CD4-positive, alpha-beta T cell treated with Interleukin-10 for 1 hour (primary cell): ENCODE data around the gene INTU.
"Not testable (repeated sequence)": the region's sequence is repeated elsewhere in the genome, so short reads cannot be mapped to it uniquely, and the experiment has no call there.

Experiments used
- DNase-seq: peaks from one replicate; pipeline ENCODE4 v3.0.0-alpha.2; 2020

Gene INTU

GRCh38 chr4:127648061-127648460 lies 15.3 kb downstream of the INTU start:
- DNase-seq, result no peak

DNA sequence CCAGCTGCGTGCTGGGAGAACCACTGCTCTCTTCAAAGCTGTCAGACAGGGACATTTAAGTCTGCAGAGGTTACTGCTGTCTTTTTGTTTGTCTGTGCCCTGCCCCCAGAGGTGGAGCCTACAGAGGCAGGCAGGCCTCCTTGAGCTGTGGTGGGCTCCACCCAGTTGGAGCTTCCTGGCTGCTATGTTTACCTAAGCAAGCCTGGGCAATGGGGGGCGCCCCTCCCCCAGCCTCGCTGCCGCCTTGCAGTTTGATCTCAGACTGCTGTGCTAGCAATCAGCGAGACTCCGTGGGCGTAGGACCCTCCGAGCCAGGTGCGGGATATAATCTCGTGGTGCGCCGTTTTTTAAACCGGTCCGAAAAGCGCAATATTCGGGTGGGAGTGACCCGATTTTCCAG lies 22.8 kb downstream of the INTU start:
- DNase-seq, result not testable (repeated sequence)

DNA sequence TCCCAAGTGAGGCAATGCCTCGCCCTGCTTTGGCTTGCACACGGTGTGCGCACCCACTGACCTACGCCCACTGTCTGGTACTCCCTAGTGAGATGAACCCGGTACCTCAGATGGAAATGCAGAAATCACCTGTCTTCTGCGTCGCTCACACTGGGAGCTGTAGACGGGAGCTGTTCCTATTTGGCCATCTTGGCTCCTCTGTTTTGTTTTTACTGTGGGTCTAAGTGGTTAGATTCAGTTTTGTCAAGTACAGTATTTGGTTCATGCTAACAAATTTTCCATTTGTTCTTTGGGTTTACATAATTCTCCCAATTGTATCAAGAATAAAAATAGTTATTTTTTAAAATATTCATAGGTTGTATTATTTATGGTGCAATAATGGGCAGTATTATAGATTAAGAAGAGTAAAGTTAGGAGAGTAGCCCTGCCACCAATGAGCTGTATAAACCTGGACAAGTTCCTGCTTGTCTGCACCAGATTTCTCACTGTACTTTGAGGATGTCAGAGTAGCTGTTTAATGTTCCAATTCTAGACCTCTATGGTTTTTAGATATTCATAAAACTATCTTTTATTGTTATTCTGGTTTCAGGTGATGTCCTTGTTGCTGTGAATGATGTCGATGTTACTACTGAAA lies 23.4 kb downstream of the INTU start:
- no peak for DNase-seq

- no peak for DNase-seq
These were observed 27.6 kb downstream of the INTU start for GRCh38 chr4:127660284-127660885.

GRCh38 chr4:127667116-127667515 lies 34.4 kb downstream of the INTU start:
- DNase-seq, result no peak

- DNase-seq, result no peak
These were observed 35.0 kb downstream of the INTU start for GRCh38 chr4:127667772-127668171.

- DNase-seq, result no peak
These were observed 36.0 kb downstream of the INTU start for GRCh38 chr4:127668770-127669169.

- DNase-seq, result no peak
These were observed 36.9 kb downstream of the INTU start for GRCh38 chr4:127669691-127670090.

DNA sequence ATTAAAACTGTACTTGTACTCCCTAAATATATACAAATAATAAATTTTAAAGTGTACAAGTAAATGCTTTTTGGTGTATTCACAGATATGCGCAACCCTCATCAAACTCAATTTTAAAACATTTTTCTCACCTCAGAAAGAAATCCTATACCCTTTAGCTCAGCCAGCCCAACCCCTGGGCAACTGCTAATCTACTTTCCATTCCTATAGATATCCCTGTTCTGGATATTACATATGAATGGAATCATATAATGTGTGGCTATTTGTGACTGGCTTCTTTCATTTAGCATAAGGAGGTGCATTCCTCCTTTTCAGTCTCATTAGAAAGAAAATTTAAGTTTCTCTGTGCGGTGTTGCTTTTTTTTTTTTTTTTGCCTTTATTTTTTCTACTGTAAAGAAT lies 39.4 kb downstream of the INTU start:
- DNase-seq, result no peak

GRCh38 chr4:127685292-127685691 lies 52.5 kb downstream of the INTU start:
- DNase-seq, result no peak

- no peak for DNase-seq
These were observed 53.9 kb downstream of the INTU start for GRCh38 chr4:127686658-127687057.

- DNase-seq, result no peak
These were observed 54.8 kb downstream of the INTU start for GRCh38 chr4:127687580-127687979.

DNA sequence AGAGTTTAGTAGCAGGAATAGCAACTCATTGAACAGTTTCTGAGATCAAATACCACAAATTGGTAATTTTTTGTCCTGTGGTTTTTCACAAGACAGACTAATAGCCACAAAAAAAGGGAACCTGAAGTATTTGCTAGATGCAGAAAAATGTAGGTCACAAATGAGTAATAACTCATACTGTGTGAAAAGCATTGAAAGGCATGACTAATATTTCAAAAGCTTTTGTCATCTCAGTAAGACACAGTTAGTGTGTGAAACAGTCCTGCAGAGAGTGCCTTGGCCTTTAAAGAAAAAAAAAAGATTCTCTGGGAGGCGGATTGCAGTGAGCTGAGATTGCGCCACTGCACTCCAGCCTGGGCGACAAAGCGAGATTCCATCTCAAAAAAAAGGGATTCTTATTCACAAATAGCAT lies 66.0 kb downstream of the INTU start:
- DNase-seq, result no peak

- no peak for DNase-seq
These were observed 76.2 kb downstream of the INTU start for GRCh38 chr4:127708985-127709384.

DNA sequence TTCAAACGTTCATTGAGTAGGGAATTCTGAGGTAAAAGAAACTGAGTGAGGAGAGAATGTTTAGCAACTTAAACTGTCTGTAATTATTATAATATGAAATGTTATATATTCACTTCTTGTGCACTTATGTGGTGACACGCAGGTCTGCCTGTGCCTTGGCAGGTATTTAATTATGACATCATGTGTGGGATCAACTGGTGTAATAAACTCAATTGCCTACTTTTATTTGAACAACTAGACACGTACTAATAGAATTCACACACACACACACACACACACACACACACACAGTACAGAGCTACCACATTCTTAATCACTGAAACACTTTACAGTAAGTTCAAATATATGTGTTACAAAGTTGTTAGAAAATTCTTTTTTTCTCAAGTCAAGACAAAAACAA lies 76.7 kb downstream of the INTU start:
- DNase-seq, result no peak

- DNase-seq, result no peak
These were observed 97.6 kb downstream of the INTU start, which contains the start of gene SLC25A31 for GRCh38 chr4:127730142-127730913. SLC25A31 (plus strand) TSS chr4:127730400; CDS start chr4:127730546, 146 bp downstream.

- no peak for DNase-seq
These were observed 98.6 kb downstream of the INTU start for GRCh38 chr4:127731406-127731805.

DNA sequence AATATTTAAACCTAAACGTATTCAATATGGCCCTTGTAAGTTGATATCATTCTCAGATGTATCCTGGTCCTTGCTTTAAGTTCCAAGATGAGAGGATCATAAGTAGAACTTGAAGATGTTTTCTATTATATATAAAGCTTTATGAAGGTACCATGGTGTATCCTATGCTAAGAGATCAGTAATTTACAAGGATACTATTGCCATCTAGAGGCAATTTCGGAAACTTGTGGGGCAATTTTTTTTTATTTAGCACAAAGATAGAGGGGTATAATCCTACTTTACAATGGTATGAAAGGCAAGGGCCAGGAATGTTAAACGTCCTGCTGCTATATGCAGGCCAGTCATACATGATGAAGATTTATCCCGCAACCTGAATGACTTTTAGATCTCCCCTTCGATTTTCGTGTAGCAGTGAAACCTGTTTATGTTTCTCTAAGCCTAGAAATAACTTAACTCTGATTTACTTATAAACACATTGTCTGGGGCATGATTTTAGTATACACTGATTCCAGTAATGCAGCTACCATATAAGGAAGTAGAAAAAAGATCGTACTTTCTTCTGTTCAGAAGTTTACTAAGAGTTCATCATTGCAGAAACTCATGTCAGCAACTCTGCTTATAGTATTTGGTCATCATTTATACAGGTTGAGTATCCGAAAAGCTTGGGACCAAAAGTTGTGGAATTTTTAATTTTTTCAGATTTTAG lies 100.0 kb downstream of the INTU start:
- no peak for DNase-seq

DNA sequence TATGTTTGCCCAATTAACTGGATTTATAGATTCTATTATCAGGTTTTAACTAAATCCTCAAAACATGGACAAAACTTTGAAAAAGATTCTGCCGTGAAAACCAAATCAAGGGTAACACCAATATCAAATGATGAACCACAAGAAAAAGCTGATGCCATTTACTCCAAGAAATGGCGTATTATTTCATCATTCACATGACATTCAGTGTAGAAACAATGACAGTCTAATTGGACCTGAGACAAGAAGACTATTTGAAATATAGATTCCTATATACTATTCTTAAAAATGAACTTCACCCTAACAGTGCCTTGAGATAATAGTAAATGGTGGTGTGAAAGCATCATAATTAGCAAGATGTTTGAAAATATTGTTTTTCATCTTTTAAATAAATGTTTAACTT lies 102.2 kb downstream of the INTU start:
- DNase-seq, result no peak

- no peak for DNase-seq
These were observed 104.5 kb downstream of the INTU start for GRCh38 chr4:127737295-127737694.

DNA sequence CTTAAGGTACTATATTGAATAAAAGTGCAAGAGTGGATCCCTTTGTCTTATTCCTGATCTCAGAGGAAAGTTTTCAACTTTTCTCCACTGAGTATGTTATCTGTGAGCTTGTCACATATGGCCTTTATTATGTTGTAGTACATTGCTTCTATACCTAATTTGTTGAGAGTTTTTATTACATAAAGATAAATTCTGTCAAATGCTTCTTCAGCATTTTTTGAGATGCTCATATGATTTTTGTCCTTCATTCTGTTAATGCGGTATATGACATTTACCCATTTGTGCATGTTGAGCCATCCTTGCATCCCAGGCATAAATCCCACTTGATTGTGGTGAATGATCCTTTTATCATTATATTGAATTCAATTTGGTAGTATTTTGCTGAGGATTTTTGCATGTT lies 108.5 kb downstream of the INTU start:
- no peak for DNase-seq

- DNase-seq, result no peak
These were observed 115.1 kb downstream of the INTU start for GRCh38 chr4:127747883-127748282.

GRCh38 chr4:127748957-127749356 lies 116.2 kb downstream of the INTU start:
- no peak for DNase-seq

DNA sequence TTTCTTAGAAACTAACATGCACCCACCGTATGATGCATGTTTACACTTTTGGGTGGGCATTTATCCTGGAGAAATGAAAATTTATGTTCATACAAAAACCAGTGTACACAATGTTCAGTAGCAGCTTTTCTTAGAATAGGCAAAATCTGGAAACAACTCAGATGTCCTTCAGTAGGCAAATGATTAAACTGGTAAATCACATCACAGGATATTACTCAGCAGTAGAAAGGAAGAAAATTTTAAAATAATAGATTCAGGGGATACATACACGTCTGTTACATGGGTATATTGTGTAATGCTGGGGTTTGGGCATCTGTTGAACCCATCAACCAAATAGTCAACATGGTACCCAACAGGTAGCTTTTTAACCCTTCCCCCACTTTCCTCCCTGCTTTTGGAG lies 124.1 kb downstream of the INTU start:
- DNase-seq, result no peak
